GM21423 (cell line): Measurements from ENCODE around the gene ATG10.
A peak's percentile ranks its signal among the peaks of the same experiment; 100 is the strongest.
"Not testable (repeated sequence)": the region's sequence is repeated elsewhere in the genome, so short reads cannot be mapped to it uniquely, and the experiment has no call there.

Source experiments
- ATAC-seq: cut with Tn5 transposase; IDR thresholded peaks from one replicate; pipeline ENCODE4 v1.9.1; 2021; ENCODE audit warnings: mild to moderate bottlenecking, moderate library complexity; ENCODE audit not compliant: unreplicated experiment

Gene ATG10

DNA sequence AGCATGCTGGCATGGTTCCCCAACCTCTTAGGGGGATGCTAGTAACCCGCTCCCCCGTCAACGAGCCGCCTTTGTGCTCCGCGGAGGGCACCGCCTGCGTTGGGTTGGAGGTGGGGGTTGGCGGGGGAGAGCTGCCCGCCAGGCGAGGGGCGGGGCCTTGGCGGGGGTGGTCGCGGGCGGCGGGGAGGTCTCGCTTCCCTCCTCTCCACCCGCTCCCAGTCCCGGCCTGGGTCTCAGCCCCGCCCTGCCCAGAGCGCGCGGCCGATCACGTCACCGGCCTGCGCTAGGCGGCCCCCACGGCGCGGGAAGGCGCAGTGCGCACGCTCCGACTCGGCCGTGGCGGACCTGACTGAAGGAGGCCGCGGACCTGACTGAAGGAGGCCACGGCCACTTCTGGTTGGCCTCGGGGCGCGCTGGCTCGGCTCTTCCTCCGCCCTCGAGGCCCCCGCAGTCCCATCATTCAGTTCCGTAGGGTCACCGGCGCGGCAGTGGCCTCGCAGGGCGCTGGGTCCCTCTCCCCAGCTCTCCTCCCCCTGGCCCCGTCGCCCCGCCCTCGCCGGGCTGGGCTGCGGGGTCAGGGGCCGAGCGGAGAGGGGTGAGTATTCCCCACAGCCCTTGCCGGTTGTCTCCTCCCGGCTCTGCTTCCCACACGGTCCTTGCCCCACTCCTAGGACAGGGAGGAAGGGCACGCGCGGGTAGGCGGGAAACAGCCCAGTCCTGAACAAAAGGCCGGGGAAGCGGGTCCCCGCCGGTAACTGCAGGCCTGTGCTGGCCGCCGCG, at the start of gene ATG10:
Gene ATG10 (plus strand): TSS at position 312 of the 780 bp plus-strand sequence. CDS start 15,548 bp downstream, outside the sequence.
- ATAC-seq = peak; percentile 96

DNA sequence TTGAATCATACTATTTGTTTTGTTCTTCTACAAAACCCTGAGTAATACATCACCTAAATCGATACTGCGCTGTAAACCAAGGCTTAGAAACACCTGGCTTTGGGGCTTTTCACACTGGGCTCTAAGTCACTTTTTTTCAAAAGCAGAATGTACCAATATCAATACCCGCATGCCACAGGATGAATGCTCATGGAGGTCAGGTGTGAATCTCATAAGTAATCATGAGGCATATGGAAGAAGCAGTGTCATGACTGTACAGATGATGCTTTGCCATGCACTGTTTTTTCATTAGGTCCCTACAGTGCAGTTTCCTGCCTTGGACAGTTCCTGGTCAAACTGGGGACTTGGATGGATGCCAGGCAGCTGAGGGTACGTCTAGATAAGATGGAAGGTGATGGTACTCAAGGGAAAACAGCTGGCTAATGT, 49.0 kb upstream of the ATG10 start:
- no peak for ATAC-seq

DNA sequence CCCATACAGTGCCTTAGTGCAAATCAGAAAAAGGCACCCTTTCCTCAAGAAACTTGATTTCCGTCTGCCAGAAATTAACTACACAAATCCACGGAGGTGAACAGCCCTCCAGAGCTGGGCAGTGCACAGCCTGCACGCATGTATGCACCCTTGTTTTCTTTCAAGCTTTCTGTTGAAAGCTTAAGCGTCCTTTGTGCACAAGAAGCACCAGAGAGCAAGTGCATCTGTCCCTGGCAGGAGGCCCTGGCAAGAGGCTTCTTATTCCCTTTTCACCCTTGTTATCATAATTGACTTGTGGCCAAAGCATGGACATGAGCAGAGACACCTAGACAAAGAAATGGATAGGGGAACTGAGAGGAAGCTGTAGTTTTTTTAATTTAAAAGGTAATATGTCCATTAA, 47.4 kb upstream of the ATG10 start:
- ATAC-seq = no peak

DNA sequence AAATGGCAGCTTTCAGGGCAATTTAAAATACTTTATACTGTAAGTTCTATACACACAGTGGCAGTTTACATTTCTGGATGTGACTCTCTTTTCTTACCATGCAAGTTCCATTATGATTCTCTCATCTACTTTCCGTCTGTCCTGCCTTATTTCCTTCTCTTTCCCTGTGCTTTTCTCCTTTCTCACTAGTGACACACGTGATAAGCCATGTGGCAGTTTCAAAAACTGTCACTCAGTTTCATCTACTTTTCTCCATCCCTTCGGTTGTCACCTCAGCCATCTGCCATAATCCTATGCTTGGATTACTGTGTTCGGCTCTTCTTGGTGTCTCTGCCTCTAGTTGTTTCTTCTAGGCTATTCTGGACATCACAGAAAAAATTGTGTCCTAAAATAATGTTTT, 46.8 kb upstream of the ATG10 start:
- no peak for ATAC-seq

DNA sequence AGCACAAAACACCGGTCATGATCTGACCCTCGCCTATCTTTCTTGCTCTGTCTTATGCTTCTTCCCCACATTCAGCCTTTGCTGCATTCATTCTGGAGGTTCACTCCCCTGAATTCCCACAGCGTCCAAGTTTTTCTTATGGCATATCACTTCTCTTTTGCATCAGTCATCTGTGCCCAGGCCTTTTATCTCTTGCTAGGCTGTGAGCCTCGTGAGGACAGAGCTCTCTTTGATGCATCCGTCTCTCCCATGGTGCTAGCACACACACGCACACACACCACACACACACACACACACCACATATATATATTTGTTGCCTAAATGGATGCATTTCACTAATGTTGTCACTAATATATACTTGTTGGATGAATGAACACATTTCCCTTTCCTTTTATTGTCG, 45.8 kb upstream of the ATG10 start:
- no peak for ATAC-seq

DNA sequence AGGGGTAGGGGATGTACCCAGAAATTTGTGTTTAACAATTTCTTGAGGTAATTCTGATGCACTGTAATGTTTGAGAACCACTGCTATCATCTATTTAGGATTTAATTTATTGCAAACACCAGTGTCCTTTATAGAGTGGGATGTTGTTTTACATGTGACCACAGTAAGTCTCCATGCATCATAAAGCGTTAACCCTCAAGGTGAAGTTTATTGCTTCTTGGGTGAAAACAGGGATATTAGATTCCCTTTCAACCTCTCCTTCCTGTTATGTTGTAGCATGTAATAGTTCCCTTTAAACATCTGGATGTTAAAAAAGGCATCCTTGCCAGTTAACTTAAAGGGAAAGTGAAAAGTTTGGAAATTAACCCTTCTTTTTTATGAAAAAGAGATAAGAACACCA, 35.8 kb upstream of the ATG10 start:
- ATAC-seq = no peak

DNA sequence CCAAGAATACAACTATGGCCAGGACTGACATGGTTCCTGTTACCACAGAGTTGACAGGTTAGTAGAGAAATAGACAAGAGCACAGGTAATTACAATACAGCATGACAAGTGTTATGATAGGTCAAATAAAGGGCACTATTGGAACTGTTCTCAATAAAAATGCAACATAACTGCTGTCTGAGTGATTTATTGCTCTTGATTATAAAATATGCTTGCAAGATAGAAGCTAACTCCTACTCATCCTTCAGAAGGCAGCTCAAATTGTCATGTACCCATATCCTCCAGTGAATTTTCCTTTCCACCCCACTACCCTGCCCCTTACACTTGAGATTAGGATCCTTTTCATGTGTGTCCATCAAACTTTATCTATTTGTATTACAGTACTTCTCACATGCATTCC, 35.1 kb upstream of the ATG10 start:
- no peak for ATAC-seq

DNA sequence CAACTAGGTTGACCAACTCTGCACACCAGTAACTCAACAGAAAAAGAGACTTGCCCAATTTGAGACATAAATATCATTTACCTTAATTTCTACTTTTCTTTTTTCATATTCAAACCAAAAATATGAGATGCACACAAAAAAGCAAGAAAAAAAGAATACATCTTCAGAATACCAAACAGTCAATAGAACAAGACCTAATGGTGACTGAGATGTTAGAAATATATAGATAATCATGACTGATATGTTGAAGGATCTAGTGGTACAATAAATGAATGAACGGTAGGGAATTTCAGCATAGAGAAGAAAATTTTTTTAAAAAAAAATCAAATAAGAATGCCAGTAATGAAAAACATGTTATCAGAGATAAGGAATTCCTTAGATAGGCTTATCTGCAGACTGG, 29.1 kb upstream of the ATG10 start:
- no peak for ATAC-seq

DNA sequence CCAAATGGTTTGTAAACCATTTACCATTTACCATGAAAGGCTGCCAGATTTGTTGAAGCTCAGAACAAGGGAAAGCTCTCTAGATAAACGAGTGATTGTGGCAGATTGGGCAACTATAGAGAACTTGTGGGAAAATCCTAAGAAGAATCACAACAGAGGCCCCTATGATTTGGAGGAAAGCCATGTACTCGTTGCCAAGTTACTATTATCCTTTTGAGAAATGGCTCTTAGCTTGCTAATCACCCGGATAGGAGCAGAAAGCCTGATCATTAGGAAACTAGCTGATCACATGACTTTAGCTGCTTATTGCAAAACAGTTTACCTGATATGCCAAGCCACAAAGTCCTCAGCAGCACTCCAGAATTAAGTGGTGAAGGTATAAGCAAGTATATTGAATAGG, 23.5 kb upstream of the ATG10 start:
- ATAC-seq = no peak

DNA sequence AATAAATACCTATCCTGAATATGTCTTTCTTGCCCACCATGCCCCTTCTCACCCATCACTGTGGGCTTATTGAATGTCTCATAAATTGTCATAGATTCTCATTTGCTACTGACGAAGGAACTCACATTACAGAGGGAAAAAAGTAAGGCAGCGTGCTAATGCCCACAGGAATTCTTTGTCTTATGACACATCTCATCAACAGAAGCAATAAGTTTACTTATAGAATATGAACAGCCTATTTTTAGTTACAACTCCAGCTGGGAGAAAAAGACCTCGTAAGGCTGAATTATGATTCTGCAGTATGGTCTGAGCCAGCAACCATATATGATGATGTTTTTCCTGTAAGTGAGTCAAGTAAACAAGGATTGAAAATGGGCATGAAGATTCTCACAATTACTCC, 22.4 kb upstream of the ATG10 start:
- no peak for ATAC-seq

DNA sequence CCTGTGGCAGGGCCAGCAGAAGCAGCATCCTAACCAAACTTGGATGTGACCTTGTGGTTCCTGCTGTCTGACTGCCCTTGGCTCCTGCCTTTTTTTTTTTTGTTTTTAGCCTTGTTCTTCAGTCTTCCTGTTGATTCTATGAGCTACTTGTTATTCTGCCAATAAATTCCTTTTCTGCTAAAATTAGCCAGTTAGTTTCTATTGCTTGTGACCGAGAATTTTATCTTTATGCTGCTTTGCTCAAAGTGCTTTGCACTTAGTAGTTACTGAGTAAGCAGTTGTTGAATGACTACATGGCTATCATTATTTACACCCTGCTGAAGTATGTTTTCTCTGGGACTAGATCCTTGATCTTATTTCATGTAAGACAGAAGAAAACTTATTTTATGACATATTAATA, 20.8 kb upstream of the ATG10 start:
- no peak for ATAC-seq

DNA sequence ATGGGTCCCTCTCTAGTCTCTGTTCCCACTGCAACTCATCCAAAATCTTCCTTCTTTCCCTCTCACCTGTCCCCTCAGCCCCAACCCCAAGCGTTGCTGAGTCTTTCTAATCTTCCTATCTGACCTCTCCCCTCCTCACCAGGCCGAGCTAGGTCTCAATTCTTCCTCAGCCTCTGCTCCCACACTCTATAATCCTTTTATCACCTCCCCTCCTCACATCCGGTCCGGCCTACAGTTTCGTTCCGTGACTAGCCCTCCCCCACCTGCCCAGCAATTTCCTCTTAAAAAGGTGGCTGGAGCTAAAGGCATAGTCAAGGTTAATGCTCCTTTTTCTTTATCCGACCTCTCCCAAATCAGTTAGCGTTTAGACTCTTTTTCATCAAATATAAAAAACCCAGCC, 17.0 kb upstream of the ATG10 start:
- ATAC-seq = not testable (repeated sequence)

DNA sequence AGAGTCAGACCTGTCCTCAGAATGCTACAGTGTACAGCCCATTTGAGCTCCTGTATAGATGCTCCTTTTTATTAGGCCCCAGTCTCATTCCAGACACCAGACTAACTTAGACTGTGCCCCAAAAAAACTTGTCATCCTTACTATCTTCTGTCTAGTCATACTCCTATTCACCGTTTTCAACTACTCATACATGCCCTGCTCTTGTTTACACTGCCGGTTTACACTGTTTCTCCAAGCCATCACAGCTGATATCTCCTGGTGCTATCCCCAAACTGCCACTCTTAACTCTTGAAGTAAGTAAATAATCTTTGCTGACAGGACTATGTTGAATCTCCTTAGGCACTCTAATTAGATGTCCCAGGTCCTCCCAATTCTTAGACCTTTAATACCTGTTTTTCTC, 13.7 kb upstream of the ATG10 start:
- not testable (repeated sequence) for ATAC-seq

DNA sequence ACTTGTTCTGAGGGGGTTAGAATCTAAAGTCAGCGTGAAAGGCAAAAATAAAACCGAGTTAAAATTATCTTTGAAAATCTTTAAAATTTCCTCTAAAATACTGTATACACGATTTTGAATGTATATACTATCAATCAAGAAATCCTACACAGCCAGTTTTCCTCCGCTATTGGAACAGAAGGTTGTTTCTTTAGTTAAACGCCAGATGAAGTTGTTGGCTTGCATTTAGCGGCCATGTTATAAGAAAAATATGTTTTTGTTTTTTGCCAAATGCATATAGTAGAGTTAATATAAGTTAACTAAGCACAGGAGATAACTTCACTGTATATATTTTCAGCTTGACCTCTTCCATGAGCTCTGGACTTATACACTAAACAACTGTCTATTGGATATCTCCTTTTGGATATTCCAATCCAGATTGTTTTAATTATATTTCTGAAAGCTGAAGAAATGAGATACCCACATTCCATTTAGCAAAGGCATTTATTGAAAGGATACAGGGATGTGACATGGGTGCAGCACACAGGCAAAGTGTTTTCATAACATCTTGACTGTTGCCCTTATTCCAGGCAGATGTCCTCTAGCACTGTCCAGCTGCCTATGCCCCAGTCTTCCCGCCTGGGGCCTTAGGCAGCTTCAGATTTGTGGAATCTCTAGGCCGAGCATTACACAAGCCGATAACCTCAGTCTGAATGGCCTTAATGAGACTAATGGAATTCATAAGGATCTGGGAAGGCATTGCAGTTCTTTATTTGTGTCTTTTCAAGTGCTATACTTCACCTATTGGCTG, 10.0 kb upstream of the ATG10 start:
- no peak for ATAC-seq

DNA sequence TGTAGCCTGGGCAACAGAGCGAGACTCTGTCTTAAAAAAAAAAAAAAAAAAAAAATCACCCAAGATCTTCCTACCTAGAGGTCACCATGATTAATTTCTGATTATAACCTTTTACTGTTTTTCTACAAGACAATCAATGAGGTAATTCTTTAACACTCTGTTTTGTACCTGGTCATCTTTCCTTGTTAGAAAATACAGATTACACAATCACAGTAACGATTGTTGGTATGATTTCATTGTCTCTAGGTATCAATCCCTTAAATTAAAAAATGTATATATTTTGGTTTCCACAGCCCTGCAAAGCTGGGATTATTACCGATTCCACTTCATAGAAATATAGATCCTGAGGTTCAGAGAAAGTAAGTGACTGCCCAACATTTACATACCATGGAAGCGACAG, 8.3 kb upstream of the ATG10 start:
- ATAC-seq = no peak

DNA sequence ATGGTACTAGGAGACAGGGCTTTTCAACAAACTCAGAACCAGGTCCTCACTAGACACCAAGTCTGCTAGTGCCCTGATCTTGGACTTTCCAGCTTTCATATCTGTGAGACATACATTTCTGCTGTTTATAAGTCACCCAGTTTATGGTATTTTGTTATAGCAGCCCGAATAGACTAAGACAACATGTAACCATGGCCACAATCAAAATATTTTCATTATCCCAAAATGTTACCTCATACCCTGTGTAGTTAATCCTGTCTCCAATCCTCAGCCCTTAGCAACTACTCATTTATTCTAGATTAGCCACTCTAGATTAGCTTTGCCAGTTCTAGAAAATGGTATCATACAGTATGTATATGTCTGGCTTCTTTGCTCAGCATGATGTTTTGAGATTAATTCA, 6.3 kb upstream of the ATG10 start:
- no peak for ATAC-seq

DNA sequence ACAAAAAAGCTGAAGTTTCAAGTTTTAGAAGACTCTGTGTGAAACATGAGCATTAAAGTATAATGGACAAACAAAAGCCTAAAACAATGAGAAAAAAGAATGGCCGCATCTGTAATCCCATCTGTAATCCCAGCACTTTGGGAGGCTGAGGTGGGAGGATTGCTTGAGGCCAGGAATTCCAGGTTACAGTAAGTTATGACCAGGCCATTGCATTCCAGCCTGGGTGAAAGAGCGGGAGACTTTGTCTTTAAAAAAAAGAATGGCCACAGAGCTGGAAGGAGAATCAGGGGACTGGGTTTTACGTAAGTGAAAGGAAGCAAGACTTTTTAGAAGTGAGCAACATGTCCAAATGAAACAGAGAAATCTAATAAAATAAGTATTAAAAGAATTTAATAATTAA, 2.6 kb upstream of the ATG10 start:
- no peak for ATAC-seq

DNA sequence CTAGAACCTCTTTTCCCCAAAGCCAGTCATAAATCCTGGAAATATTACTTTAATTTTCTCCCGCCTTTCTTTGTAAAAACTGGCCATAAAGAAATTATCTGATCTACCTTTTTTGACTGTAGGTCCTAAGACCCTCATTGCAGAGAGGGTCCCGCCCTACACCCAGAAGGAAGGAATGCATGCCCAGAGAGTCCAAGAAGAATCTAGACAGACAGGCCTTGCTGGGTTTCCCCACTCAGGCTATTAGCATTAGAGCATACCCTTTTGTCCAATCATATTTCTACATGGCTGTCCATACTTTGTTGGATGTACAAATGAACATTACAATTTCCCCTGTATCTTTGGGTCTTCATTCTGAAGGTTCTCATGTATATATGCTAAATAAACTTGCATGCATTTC, 1.9 kb upstream of the ATG10 start:
- ATAC-seq = no peak

DNA sequence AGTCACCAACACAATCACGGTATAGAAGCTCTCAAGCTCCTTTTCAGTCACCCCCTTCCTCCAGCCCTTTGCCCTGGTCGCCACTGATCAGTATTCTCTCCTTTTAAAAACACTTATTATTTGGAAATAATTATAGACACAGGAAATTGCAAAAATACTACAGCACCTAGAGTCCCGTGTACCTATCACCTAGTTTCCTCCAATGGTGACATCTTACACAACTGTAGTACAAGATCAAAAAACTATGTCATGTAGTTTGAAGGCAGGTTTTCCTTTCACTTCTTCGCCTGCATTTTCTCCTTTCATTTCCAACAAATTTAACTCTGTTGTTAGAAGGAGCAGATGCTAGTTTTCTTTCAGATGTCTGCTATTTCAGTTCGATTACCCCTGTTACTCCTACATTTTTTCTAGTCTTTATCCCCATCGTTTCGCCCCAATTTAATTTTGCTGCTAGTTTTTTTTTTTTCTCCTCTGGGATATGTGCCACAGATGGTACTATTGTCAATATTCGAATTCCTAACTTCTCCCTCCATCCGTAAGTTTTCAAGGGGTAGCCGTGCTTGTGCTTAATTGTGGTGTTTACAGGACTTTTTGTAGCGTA, 612 bp upstream of the ATG10 start:
- ATAC-seq = peak; percentile 19

DNA sequence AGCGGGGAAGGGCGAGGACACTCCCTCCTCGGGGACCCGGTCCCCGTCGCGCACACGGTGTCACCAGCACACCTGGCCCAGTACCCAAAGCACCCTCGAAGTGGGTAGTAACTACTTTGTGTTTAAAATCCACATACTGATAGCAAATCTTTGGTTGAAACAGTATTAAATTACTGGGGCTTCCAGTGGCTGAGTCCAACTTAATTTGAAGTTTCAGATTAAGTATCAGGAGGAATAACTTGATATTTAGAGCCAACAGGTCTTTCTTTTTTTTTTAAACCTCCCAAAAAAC, 615 bp downstream of the ATG10 start:
- peak; percentile 38 for ATAC-seq

DNA sequence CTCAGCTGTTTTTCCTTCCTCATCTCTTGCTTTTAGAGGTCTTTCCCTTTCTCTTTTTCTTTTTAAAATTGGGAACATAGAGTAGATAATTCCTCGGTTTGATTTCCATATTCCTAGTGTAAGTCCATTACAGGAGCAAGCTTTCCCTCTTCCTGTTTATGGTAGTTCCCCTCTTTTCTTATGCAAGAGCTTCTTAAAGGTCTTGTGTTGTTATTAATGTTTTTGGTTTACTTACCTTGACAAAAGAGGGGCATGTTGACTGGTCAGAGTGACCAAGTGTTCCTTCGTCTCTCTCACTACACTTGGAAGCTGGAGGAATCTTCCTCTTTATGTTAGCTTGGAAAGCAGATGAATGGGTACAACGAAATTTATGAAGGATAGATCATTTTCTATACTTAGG, 8.3 kb downstream of the ATG10 start:
- no peak for ATAC-seq

DNA sequence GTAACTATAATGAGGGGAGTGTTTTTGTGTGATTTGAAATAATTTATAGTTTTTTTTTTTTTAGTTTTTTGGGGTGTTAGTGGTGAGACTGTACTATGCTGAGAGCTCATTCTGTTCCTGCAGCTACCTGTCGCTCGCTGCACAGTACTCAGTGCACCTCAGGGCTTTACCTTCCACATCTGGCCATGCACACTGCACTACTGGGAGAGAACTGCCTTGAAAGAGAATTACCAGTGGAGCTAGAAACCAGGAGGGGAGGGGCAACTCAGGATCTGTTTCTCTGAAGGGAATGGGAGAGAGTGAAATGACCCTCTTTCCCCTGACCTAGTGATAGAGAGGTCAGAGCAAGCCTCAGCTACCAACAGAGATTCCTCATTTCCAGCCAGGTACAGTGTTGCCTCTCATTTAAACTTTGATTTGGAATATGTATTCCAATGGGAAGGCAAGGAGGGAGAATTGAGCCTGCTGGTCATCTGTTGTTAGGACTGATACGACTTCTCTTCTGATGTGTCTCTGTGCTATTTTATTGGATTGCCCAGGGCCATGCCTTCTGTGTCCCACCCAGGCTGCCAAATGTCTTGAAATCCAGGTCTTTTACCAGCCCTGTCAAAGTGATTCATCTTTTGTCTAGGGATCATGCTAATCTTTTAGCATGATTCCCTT, 8.9 kb downstream of the ATG10 start:
- no peak for ATAC-seq
